GDM1 (cell line): ENCODE measurements around the gene TMEM209.
"Not testable (repeated sequence)": the region's sequence is repeated elsewhere in the genome, so short reads cannot be mapped to it uniquely, and the experiment has no call there.

Experiments used
- DNase-seq: peaks from one replicate; lab custom pipeline; 2025; lab: John Stamatoyannopoulos, UW

The TMEM209 gene

DNA sequence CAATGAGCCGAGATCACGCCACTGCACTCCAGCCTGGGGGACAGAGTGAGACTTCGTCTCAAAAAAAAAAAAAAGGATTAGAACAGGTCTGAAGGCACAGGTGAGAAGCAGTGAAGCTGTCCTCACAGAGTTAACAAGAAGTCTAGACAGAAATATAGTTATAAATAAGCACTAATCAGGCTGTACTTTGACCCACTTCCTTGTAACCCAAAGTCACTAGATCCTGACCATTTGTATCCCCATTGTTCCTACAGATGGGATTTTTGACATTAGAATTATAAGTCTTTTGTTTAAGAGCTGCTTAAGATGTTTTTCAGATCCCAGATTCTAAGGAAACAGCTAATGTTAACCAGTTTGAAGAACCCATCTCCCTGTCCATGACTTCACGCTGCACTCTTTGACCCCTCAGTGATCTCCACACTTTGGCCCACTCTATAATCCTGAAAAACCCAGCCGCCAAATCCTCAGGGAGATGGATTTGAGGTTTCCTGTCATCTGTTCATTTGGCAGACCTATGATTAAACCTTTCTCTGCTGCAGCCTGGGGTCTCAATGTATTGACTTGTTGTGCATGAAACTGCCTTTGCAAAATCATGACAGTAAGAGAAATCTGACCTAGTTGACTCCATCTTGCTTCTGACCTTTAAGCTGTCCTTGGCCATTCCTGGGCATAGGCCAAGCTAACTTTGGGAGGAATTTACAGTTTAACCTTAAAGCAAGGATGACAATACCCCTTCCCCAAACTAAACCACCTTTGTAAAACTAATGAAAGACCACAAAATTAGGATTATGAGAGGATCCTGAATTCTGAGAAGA lies 13.8 kb upstream of the TMEM209 start:
- DNase-seq: no peak

DNA sequence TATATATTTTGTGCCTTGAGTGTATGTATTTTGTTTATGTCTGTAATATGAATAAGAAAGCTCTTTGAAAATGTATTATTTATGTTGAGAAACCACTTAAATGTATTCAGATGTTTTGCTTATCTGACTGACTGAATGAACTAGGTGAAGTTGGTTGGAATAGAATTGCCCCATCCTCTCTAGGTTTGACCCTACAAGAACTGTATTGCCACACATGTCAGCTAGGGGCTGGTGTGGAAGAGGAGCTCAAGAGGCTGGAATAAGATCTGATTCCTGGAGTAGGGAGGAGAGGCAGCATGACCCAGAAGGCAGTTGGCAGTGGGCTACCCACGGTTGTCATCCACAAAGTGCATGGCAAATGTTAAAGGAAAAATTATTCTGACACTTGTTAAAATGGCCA lies 11.5 kb upstream of the TMEM209 start:
- DNase-seq: no peak

DNA sequence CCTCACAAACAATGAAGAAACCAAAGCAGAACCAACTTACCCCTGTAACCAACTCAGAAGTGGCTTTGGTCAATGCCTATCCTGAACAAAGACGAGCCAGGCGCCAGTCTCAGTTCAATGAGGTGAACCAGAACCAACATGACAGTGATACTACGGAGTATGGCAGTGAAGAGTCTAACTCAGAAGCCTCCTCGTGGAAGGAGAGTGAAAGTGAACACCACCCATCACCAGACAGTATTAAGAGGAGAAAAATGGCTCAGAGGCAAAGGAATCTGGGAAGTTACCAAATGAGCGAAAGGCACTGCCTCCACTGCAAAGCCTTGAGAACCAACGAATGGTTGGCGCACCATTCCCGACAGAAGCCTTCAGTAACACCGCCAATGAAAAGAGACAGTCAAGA lies 10.8 kb upstream of the TMEM209 start:
- no peak for DNase-seq

DNA sequence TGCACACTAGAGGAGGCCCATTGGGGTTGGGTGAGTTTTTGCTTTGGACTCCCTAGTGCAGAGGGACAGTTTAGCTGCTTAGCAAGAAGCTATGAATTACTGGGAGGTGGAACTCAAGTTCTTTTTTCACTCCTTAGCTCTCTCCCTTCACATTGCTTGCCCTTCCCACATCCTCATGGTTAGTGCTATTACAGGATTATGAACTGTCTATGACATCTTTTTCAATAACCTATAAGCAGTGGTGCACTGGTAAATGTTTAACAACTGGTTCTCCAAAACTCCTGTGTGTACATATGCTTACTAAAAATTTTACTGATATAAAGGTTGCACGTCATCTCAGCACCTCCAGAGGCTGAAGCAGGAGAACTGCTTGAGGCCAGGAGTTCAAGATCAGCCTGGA lies 8.6 kb upstream of the TMEM209 start:
- no peak for DNase-seq

DNA sequence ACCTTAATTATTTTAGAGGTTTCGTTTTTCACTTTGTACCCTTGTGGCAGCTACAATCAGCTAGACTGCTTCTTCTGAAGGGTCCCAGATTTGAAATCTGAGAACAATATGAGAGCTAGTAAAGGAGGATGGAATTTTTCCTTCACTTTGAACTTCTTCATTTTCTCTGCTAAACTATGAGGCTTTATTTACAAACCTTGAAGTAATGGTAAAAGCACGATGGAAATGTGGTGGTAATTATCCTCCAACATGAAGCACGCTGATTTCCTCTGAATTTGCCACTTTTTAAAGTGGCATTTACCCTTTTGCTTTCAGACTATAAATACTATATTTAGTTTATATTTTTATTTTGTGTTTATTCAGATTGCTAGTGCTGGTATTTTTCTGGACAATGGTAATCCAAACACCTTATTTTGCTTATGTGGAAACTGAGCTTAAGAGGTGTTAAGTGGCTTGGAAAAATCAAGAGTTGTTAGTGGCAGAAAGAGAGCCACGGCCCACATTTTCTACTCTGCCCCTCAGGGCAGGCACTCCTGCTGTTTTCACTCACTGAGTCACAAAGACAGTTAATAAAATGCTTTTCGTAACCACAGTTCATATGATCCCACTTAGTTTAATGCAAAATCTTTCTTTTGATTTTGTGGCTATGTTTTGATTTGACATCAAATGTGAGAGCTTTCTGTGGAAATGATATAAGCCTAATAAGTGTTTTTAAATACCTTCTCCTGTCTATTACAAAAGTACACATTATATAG lies 5.2 kb upstream of the TMEM209 start:
- DNase-seq: no peak

DNA sequence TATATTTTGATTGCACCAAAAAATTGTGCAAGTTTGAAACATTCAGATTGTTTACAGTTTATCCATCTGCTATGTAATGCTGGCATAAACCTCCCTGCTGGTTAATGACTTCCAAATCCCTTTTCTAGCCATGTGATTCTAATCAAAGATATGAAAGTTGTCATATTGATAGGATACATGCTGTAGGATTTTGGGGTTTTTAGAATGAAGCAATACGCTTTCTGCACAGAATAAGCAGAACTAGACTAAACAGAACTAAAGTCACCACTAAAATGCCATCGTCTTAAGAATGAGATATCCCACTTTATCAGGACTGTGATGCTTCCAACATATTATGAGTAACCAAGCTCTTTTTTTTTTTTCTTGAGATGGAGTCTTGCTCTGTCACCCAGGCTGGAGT lies 3.3 kb upstream of the TMEM209 start:
- no peak for DNase-seq

DNA sequence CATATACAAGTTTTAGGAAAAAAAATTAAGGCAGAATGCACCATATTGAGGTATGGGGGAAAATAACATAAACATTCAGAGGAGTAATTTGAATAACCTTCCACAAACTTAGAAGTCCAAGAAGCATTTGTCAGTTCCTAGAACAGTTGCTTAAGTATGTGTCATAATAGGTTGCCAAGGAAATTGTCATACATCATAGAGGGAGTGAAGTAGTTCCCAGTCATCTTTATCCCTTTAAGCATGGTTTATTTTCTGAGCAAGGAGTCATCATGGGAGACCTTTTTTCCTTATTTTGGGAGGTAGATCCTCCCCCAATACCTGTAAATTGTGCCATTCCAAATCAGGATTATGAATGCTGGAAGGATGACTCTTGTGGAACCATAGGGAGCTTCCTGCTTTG lies 2.4 kb upstream of the TMEM209 start, which contains the start of gene SSMEM1:
Gene SSMEM1, plus strand, starts transcription at position 219 of the 400 bp plus-strand sequence. Its CDS starts 51 bp downstream, at position 270.
- no peak for DNase-seq

DNA sequence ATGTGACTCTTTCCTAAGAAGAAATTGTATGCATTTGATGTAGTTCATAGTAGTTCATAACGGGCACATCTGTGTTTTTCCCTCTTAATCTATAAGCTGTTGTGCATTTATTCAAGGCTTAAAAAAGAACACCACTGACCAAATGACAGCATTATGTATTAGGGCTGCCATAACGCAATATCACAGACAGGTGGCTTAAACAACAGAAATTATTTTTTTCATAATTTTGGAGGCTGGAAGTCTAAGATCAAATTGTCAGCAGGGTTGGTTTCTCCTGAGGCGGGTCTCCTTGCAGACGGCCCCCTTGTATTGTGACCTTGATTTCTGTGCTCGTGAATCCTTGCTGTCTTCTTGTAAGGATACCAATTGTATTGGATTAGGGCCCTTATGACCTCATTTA lies 1.8 kb upstream of the TMEM209 start:
- no peak for DNase-seq

DNA sequence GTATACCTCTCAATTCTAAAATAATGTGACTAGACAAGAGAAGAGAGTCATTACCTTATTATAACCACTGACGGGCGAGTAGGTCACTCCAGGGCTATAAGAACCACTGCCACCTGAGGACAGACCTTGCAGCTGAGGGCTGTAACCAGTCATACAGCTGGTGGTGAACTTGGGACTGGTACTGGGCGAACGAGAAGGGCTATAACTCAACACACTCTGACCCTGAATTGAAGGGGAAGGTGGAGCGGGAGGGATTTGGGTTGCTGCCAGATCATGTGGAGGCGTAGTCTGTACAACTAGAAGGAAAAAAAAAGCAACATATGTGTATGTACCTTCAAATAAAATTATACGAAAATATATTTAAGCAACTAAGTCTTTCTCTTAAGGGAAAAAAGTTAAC lies 3.4 kb downstream of the TMEM209 start:
- no peak for DNase-seq

DNA sequence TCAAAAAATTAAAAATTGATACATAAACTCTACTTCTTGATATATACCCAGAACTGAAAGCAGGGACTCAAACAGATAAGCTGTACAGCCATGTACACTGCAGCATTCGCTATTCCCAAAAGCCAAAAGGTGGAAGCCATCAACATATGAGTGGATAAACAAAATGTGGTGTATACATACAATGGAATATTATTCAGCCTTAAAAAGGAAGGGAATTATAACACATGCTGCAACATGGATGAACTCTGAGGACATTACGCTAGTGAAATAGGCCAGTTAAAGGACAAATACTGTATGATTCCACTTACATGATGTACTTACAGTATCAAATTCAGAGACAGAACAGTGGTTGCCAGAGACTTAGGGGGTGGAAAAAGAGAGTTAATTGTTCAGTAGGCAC lies 8.1 kb downstream of the TMEM209 start:
- DNase-seq: no peak

DNA sequence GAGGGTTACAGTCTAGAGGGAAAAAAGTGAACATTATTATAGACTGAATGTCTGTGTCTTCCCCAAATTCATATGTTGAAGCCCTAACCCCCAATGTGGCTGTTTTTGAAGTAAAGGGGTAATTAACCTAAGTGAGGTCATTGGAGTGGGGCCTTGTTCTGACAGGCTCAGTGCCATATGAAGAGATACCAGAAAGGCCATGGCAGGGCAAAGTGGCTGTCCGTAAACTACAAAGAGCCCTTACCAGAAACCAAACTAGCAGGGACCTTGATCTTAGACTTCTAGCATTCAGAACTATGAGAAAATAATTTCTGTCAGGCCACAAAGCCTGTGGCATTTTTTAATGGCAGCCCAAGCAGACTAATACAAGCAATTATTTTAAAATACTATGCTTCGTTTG lies 8.7 kb downstream of the TMEM209 start:
- no peak for DNase-seq

DNA sequence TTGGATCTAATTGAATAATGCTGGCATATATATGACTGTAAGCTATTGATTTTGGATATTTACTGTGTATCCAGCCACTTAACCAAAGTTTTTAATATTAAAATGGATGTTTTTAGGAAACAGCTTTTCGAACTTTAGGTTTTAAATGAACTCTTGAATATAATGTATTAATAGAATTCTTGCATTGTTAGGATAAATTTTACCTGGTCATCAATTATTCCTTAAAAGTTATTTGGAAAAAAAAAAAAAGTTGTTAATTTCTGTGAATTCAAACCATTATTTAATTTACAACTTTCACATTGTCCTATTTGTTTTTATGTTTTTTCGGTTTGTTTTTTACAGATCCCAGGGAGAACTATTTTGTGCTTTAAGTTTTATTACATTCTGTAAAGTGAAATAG lies 9.8 kb downstream of the TMEM209 start:
- no peak for DNase-seq

DNA sequence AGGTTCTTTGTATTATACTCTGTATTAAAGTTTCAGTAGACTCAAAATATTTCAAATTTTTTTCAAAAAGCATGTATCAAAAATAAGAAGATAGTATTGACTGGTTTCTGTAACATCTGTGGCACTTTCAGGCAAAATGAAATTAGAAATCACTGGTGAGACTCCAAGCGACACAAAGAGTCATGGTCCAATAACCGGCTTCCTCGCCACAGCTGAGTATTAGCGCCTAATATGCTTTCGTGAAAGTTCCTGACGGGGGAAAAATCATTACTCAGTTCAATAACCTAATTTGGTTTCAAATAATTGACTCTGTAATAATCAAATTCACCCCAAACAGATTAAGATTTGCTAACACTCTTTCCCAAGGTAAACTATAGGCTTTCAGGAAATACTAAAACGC lies 13.4 kb downstream of the TMEM209 start:
- no peak for DNase-seq

DNA sequence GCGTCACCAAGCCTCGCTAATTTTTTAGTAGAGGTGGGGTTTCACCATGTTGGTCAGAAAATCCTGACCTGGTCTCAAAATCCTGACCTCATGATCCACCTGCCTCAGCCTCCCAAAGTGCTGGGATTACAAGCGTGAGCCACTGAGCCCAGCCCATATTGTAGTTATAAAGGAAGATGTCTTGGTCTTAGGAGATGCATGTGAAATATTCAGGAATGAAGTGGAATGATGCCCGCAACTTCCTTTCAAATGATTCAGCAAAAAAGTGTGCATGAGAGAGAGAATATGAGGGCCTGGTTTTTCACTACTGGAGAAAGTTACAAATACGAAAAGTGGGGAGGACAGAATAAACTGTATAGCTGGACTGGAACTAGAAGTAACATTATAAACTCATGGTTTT lies 15.9 kb downstream of the TMEM209 start:
- DNase-seq: no peak

DNA sequence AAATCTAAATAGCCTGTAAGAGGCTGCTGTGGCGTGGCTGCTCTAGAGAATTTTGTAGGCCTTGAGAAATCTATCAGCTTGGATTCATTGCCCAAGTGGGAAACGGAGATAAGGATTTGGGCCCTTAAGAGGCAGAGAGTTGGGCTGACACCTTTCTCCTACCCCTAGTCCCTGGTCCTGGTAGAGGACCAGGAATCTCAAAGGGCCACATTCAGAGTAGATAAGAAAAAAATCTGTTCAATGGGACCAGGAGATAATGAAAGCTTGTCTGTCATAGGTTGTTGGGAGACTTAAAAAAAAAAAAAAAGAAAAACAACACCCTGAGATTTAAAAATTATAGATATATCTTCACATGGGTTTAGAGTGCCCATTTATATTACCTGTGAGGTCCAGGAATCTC lies 17.8 kb downstream of the TMEM209 start:
- DNase-seq: no peak

DNA sequence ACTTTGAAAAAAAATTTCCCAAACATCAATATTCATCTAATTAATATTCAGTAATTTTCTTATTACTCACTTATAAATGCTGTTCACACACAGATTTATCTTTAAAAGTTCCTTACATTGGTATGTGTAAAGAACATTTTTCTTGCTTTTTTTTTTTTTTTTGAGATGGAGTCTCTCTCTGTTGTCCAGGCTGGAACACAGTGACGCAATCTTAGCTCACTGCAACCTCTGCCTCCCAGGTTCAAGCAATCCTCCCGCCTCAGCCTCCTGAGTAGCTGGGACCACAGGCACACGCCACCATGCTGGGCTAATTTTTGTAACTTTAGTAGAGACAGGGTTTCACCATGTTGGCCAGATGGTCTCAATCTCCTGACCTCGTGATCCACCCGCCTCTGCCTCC lies 20.9 kb downstream of the TMEM209 start:
- DNase-seq: not testable (repeated sequence)

DNA sequence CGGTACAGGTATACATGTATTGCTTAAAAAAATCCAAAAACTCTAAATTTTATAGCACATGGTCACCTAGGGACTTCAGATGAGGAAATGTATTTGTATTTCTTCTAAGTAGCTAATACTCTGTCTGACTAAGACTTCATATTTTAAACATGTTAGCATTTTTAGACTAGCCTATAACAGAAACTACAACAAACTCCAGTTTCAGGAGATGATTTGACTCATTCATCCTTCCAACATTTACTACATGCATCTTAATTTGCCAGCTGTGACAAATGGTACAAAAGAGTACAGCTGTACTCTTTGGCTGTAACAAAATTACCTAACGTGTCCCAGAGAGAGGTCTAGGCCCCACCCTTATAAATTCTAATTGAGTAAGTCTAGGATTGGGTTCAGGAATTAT lies 22.2 kb downstream of the TMEM209 start:
- no peak for DNase-seq

DNA sequence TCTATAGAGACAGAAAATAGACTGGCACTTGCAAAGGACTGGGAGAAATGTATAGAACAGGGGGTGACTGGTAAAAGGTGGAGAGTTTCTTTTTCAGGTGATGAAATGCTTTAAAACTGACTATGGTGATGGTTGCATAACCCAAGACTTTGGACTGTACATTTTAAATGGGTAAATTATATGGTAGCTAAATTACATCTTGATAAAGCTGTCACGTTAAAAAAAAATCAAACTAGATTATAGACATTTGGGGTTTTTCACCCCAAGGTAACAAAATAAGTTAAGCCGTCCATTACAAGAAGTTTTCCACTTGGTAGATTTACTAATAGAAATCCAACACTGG lies 24.0 kb downstream of the TMEM209 start:
- DNase-seq: no peak

DNA sequence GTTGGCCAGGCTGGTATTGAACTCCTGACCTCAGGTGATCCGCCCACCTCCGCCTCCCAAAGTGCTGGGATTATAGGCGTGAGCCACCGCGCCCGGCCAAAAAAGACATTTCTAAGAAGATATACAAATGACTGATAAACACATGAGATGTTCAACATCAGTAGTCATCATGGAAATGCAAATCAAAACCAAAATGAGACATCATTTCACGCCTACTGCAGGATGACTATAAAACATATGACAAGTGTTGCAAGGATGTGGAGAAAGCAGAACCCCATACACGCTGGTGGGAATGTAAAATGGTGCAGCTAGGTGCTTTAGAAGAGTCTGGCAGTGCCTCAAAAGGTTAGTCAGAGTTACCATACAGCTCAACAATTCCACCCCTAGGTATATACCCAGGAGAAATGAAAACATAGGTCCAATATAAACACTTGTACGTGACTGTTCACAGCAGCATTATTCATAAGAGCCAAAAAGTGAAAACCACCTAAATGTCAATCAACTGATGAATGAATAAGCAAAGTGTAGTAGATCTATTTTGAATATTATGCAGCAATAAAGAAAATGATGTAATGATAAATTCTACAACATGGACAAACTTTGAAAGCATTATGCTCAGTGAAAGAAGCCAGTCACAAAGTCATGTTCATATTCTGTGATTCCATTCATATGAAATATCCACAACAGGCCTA lies 24.5 kb downstream of the TMEM209 start:
- no peak for DNase-seq

DNA sequence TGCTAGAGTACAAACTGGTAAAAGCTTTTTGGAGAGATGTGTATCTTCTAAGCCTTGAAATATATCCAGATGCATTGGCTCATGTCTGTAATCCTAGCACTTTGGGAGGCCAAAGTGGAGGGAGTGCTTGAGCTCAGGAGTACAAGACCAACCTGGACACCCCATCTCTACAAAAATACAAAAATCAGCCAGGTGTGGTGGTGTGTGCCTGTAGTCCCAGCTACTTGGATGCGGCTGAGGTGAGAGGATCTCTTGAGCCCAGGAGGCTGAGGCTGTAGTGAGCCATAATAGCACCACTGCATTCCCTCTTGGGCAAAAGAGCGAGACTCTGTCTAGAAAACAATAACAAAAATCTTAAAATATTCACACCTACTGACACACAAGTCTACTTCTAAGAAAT lies 25.6 kb downstream of the TMEM209 start:
- no peak for DNase-seq

DNA sequence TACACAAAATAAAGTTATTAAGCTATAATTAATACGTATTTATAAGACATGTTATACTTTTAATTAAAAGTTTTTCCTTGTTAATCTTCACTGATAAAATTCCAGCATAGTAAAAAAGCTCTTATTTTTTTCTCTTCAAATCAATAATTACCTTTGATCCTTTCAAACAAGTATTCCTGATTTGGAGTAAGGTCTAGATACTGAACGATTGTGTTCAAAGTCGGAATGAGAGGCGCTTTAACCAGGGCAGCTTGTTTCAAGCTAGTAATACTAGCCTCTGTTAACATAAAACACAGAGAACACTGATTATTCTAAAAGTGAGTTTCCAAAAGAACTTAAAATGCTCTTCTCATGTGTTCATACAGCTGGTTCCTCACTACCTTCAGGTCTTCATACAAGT lies 27.0 kb downstream of the TMEM209 start:
- DNase-seq: no peak

DNA sequence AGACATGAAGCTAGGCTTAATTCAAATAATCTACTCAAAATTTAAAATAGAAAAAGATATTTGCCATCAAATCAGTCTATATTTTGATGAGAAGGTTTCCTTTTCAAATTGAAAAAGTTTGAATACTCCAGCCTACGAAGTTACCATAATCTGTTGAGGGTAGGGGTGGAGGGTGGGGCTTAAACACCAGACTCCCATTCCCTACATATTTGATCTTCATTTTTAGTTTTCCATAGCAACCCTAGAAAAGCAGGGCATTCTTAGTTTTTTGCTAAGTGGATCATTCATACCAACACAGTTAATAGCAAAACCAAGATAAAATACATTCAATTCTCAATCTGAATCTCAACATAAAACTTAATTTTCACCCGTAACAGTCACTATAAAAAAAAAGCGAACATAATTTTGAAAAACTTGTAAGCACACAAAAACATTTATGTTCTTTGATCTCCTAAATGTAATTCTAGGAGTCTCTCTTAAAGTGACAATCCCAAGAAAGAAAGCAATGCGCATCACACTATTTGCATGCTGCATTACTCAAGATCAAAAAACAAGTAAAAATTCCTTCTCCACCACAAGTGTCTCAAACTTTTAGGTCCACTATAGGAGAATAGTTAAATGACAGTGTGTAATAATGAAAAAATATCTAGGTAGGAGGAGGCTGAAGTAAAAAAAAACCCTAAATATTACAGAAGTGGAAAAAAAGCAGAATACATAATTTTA lies 30.8 kb downstream of the TMEM209 start:
- no peak for DNase-seq
